ENCODE data around the gene HAAO.

HAAO gene

DNA sequence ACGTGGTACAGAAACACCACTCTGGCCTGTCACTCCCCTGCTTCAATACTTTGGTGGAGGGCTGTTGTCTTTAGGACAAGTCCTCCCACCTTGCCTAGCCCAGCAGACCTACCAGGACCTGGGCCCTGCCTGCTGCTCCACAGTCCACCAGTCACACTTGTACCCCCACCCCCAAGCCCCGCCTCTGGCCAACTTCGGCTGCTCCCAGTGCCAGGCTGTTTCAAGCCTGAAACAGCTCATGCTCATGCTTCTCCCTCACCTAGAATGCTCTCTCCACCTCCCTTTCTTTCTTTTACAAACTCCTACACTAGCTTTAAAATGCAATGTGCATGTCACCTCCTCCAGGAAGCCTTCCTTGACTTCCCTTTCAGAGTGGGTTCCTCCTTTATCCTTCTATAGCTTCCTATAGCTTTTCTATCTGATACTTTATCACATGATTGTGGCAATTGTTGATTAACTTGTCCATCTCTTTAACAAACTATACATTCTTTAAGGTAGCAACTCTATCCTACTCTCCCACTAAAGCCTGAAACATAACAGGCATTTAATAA lies 23.6 kb downstream of the HAAO start:
- no CpG with 5 or more reads among the region's 3 CpGs for WGBS (ENCODE audit: insufficient coverage, insufficient read length)
- no peaks in the 10 kb centered on the region for H3K9me3 ChIP-seq (ENCODE audit: control insufficient read depth, insufficient read depth, low read length)

DNA sequence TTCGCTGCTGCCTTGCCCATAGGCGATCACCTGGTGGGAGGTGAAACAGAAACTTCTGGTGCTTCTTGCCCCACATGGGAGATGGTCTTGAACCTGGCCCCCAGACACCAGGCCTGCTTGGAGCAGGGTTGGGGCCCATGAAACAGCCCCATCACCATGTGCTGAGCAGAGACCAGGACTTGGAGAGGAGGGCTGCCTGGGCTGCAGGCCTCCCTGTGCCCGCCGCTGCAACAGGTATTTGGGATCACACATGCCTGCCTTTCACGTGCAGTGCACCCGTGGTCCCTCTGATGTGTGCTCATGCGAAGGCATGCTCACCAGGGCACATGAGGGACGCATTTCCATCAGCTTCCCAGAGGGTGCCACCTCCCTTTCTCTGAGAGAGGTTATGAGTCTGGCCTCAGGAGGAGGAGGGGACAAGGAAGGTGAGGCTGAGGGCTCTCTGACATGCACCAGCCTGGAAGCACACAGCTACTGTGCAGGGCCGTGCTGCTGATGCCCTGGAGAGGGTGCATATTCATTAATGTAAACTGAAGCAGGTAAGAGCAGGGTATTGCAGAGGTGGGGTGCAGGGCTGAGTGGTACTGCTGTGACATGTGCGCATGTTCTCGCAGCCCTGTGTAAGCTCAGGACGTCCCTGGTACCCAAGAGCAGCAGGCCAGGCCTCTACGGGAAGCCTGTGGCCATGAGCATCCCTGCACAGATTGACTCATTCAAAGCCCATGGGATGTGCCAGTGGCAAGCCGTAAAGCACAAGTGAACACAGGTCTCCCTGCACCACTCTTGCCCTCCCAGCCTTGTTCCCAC lies 24.3 kb downstream of the HAAO start:
- no peaks in the 10 kb centered on the region for H3K27me3 ChIP-seq (ENCODE audit: control insufficient read depth, insufficient read depth, low read length)
- no peak for DNase-seq (ENCODE audit: low read depth, low spot score)
- peaks cover 6% of the 10 kb centered on the region for H3K36me3 ChIP-seq (ENCODE audit: control insufficient read depth, insufficient read depth, low read length)
- no peak overlapping the region for H3K4me3 ChIP-seq (ENCODE audit: low read length)
- H3K4me1 ChIP-seq (ENCODE audit: control insufficient read depth, insufficient read depth, low read length), result peaks cover 2% of the 10 kb centered on the region
- H3K27ac ChIP-seq (ENCODE audit: low read length), result no peak overlapping the region
- no CpG with 5 or more reads among the region's 14 CpGs for WGBS (ENCODE audit: insufficient coverage, insufficient read length)
- H3K9me3 ChIP-seq (ENCODE audit: control insufficient read depth, insufficient read depth, low read length), result no peaks in the 10 kb centered on the region

More for the DNA sequence above, 23.6 kb downstream of the HAAO start:
- Histone ChIP-seq H3K4me1 (ENCODE audit: control insufficient read depth, insufficient read depth, low read length) (peaks cover 4% of the 10 kb centered on the region), H3K36me3 (ENCODE audit: control insufficient read depth, insufficient read depth, low read length) (peaks cover 2% of the 10 kb centered on the region; the same call in 1 of the 2 replicates), H3K4me3 (ENCODE audit: low read length) (no peak overlapping the region), H3K27me3 (ENCODE audit: control insufficient read depth, insufficient read depth, low read length) (no peaks in the 10 kb centered on the region), H3K27ac (ENCODE audit: low read length) (no peak overlapping the region)
- no peak for DNase-seq (ENCODE audit: low read depth, low spot score)

DNA sequence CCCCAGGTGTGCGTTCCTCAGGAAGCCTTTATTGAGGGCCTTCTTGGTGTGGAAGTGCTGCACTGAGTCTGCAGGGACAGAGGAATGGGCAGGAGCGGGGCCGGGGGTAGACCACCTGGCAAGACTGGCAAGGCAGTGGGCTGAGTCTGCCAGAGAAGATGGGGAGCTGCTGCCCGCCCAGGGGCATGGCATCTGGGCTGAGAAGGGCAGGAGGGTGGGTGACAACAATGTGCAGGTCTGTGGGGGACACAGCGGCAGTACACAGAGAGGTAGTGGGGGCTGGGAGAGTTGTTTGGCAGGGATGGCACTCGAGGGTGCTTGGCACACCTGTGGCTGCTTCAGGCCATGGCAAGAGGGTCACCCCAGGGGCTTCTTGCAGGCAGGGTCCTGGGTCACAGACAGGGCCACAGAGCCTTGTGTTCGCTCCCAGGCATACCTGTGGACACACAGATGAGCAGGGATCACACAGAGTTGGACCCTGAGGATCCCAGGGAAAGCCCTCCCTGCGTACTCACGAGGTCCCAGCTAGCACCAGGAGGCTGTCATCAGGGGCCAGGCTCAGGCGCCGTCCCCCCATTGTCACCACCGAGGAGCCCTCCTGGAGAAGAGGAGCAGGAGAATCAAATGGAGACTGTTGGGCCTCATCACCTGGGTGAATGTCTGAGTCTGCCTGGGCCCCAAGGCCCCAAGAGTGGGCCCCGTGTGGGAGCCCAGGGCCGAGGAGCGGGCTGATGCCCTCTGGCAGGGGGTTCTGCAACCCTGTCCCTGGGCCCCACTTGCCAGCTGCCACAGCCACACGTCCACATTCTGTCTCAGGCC lies 25.1 kb downstream of the HAAO start:
- Histone ChIP-seq H3K27ac (ENCODE audit: low read length) (no peak overlapping the region), H3K9me3 (ENCODE audit: control insufficient read depth, insufficient read depth, low read length) (no peaks in the 10 kb centered on the region)
- no CpG with 5 or more reads among the region's 16 CpGs for WGBS (ENCODE audit: insufficient coverage, insufficient read length)

DNA sequence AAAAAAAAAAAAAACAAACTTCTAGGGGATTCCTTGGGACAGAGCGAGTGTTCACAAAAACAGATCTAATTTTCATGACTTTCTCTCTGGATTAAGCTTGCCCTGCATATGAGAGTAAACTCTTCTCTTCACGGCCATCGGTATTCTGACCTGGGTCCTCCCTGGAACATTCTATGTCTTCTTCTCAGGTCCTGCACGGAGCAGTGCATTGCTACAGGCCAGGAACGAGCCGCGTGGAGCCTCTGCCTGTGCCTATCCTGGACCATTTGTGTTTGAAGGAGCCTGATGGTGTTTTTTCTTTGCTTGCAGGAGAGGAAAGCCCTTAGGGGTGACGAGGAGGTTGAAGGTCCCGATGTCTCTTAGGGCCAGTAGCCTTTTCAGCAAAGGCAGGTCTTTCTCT lies 26.7 kb downstream of the HAAO start:
- H3K27ac ChIP-seq (ENCODE audit: low read length), result no peak overlapping the region

More for the DNA sequence above, 25.1 kb downstream of the HAAO start:
- no peaks in the 10 kb centered on the region for H3K27me3 ChIP-seq (ENCODE audit: control insufficient read depth, insufficient read depth, low read length)
- DNase-seq (ENCODE audit: low read depth, low spot score), result no peak
- H3K36me3 ChIP-seq (ENCODE audit: control insufficient read depth, insufficient read depth, low read length), result peaks cover 8% of the 10 kb centered on the region
- peaks cover 1% of the 10 kb centered on the region; the same call in 1 of the 2 replicates for H3K4me1 ChIP-seq (ENCODE audit: control insufficient read depth, insufficient read depth, low read length)
- H3K4me3 ChIP-seq (ENCODE audit: low read length), result no peak overlapping the region

DNA sequence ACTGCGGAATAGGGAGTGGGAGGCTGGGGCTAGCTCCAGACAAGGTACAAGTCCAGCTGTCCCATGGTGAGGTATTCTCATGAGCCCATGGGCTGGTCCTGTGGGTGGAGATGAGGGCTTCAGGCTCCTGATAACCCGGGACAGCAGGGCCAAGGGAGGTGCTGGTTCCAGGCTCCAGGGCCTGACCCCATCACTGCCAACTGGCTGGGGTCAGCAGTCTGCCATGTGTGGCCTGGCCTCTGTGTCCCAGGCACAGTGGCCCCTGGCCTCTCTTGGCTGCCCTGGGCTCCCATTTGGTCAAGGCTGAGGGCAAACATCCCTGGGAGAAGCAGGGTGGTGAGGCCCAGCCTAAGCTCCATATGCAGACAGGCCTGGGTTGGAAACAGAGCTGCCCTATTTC lies 27.5 kb downstream of the HAAO start:
- Histone ChIP-seq H3K9me3 (ENCODE audit: control insufficient read depth, insufficient read depth, low read length) (no peaks in the 10 kb centered on the region), H3K27me3 (ENCODE audit: control insufficient read depth, insufficient read depth, low read length) (no peaks in the 10 kb centered on the region), H3K4me3 (ENCODE audit: low read length) (no peak overlapping the region), H3K4me1 (ENCODE audit: control insufficient read depth, insufficient read depth, low read length) (peaks cover 1% of the 10 kb centered on the region; the same call in 1 of the 2 replicates), H3K27ac (ENCODE audit: low read length) (no peak overlapping the region), H3K36me3 (ENCODE audit: control insufficient read depth, insufficient read depth, low read length) (peaks cover 8% of the 10 kb centered on the region)
- DNase-seq (ENCODE audit: low read depth, low spot score), result no peak
- WGBS (ENCODE audit: insufficient coverage, insufficient read length), result no CpG with 5 or more reads among the region's 2 CpGs

More for the DNA sequence above, 26.7 kb downstream of the HAAO start:
- no peak overlapping the region for H3K4me3 ChIP-seq (ENCODE audit: low read length)
- H3K36me3 ChIP-seq (ENCODE audit: control insufficient read depth, insufficient read depth, low read length), result peaks cover 8% of the 10 kb centered on the region
- DNase-seq (ENCODE audit: low read depth, low spot score), result no peak
- WGBS (ENCODE audit: insufficient coverage, insufficient read length), result no CpG with 5 or more reads among the region's 9 CpGs
- H3K27me3 ChIP-seq (ENCODE audit: control insufficient read depth, insufficient read depth, low read length), result no peaks in the 10 kb centered on the region
- peaks cover 1% of the 10 kb centered on the region; the same call in 1 of the 2 replicates for H3K4me1 ChIP-seq (ENCODE audit: control insufficient read depth, insufficient read depth, low read length)
- H3K9me3 ChIP-seq (ENCODE audit: control insufficient read depth, insufficient read depth, low read length), result no peaks in the 10 kb centered on the region

DNA sequence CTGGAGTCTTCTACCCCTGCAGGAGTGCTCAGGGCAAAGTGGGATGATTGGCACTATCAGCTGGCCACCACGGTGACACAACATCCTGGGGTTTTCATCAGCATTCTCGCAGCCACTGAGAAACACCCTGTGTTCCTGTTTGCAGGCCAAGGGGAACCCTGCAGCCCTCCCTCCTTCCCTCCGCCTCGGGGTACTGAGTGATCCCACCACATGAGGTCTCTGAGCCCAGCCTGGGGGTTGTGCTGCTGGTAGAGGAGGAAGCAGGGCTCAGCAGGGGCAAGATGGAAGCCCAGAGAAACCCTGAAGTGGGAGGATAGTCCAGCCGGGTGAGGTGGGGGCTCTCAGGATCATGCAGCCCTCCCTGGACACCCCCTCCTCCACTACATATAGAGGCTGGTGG lies 28.3 kb downstream of the HAAO start, which contains the start of gene OXER1:
Gene OXER1, minus strand, starts transcription at position 40 of the 400 bp plus-strand sequence. CDS start 73 bp downstream, outside the sequence.
- no peak within 1 kb of the TSS for H3K4me3 ChIP-seq (ENCODE audit: low read length)
- no peak within 1 kb of the TSS for H3K27ac ChIP-seq (ENCODE audit: low read length)
- DNase-seq (ENCODE audit: low read depth, low spot score), result no peak
- H3K27me3 ChIP-seq (ENCODE audit: control insufficient read depth, insufficient read depth, low read length), result no peaks in the 10 kb centered on the region
- no CpG with 5 or more reads among the region's 5 CpGs for WGBS (ENCODE audit: insufficient coverage, insufficient read length)
- H3K9me3 ChIP-seq (ENCODE audit: control insufficient read depth, insufficient read depth, low read length), result no peaks in the 10 kb centered on the region
- peaks cover 1% of the 10 kb centered on the region; the same call in 1 of the 2 replicates for H3K4me1 ChIP-seq (ENCODE audit: control insufficient read depth, insufficient read depth, low read length)
- peaks cover 8% of the 10 kb centered on the region for H3K36me3 ChIP-seq (ENCODE audit: control insufficient read depth, insufficient read depth, low read length)

DNA sequence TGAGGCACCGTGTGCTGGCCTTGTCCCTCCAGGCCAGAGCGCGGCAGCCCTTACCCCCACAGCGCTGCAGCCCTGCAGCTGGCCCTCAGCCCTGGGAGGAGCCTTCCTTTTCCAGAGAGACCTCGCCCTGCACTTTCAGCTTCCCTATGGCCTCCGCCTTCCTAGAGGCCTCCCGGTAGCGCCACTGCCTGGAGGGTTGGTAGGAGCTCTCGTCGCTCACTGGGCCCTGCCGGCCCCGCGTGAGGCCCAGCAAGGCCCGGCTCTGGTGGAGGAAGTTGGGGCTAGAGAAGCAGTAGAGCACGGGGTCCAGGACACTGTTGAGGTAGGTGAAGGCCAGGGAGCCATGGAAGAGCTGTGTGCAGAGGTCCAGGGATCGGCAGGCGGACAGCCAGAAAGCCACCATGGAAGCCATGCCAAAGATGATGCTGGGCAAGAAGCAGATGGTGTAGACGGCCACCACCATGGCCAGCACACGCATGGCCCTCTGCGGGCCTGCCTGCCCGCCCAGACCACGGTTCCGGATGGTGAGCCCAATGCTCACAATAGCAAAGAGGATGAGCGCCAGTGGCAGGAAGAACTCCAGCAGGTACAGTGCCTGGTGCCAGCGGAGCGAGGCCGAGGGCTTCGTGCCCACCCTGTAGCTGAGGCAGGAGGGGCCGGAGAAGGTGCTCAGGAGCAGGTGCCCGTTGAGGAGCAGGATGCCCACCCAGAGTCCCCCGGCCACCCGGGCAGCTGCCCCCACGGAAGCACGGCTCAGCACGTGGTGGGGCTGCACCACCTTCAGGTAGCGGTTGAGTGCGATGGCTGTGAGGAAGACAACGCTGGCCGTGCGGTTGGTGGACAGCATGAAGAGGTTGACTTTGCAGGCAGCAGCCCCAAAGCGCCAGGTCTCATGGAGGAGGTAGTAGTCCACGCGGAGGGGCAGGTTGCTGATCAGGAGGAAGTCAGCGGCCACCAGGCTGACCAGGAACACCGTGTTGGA lies 29.3 kb downstream of the HAAO start:
- no peaks in the 10 kb centered on the region for H3K27me3 ChIP-seq (ENCODE audit: control insufficient read depth, insufficient read depth, low read length)
- no peaks in the 10 kb centered on the region for H3K9me3 ChIP-seq (ENCODE audit: control insufficient read depth, insufficient read depth, low read length)
- DNase-seq (ENCODE audit: low read depth, low spot score), result no peak
- WGBS (ENCODE audit: insufficient coverage, insufficient read length), result no CpG with 5 or more reads among the region's 45 CpGs
- peaks cover 1% of the 10 kb centered on the region; the same call in 1 of the 2 replicates for H3K4me1 ChIP-seq (ENCODE audit: control insufficient read depth, insufficient read depth, low read length)
- H3K36me3 ChIP-seq (ENCODE audit: control insufficient read depth, insufficient read depth, low read length), result peaks cover 8% of the 10 kb centered on the region
- no peak overlapping the region for H3K27ac ChIP-seq (ENCODE audit: low read length)
- H3K4me3 ChIP-seq (ENCODE audit: low read length), result no peak overlapping the region

DNA sequence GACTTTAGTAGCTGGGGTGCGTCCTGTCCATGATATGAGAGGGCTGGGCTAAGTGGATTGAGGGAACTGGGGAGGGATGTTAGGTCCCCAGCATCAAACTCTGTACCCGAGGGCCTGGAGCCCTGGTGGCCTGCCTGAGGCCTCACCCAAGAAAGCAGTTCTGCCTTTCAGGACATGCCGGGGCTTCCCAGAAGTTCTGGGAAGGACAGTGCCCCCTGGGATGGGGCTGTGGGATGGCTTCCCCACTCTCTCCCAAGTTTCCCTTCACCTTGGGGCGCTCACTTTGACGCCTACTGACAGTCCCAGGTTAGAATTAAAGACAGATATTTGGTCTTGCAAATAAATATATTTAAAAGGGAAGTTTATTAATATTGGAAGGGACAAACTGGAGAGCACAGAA lies 30.2 kb downstream of the HAAO start:
- peaks cover 8% of the 10 kb centered on the region; the same call in 1 of the 2 replicates for H3K36me3 ChIP-seq (ENCODE audit: control insufficient read depth, insufficient read depth, low read length)
- H3K27ac ChIP-seq (ENCODE audit: low read length), result no peak overlapping the region
- no peak for DNase-seq (ENCODE audit: low read depth, low spot score)
- no peaks in the 10 kb centered on the region for H3K9me3 ChIP-seq (ENCODE audit: control insufficient read depth, insufficient read depth, low read length)
- WGBS (ENCODE audit: insufficient coverage, insufficient read length), result no CpG with 5 or more reads among the region's 5 CpGs
- no peak overlapping the region for H3K4me3 ChIP-seq (ENCODE audit: low read length)
- H3K27me3 ChIP-seq (ENCODE audit: control insufficient read depth, insufficient read depth, low read length), result no peaks in the 10 kb centered on the region
- no peaks in the 10 kb centered on the region; the same call in 1 of the 2 replicates for H3K4me1 ChIP-seq (ENCODE audit: control insufficient read depth, insufficient read depth, low read length)

DNA sequence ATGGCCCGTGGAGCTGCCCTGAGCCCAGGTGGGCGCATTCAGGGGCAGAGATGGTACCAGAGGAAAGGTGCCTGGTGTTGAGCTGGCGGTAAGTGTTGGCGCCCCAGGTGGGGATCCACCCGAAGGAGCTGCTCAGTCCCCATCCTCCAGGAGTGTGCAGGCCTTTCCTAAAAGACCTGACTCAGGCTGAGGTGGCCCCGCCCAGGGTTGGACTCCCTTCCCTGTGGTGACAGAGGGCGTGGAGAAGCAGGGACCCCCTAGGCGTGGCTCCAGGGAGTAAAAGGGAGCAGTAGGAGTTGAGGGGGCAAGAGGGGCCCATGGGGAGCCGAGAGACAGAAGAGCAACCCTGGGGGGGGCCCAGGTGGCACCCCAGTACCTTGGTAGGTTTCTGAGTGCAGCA lies 30.8 kb downstream of the HAAO start:
- no peak overlapping the region for H3K27ac ChIP-seq (ENCODE audit: low read length)
- H3K36me3 ChIP-seq (ENCODE audit: control insufficient read depth, insufficient read depth, low read length), result peaks cover 8% of the 10 kb centered on the region; the same call in 1 of the 2 replicates
- H3K27me3 ChIP-seq (ENCODE audit: control insufficient read depth, insufficient read depth, low read length), result no peaks in the 10 kb centered on the region
- DNase-seq (ENCODE audit: low read depth, low spot score), result no peak
- WGBS (ENCODE audit: insufficient coverage, insufficient read length), result no CpG with 5 or more reads among the region's 9 CpGs
- no peaks in the 10 kb centered on the region; the same call in 1 of the 2 replicates for H3K4me1 ChIP-seq (ENCODE audit: control insufficient read depth, insufficient read depth, low read length)
- H3K9me3 ChIP-seq (ENCODE audit: control insufficient read depth, insufficient read depth, low read length), result no peaks in the 10 kb centered on the region
- no peak overlapping the region for H3K4me3 ChIP-seq (ENCODE audit: low read length)
